Left hindlimb (tissue), 1 donor: ENCODE measurements around the gene SERPINA1.
A peak's percentile ranks its signal among the peaks of the same experiment; 100 is the strongest.

Source experiments
- DNase-seq: peaks from one replicate; pipeline ENCODE4 v3.0.0-alpha.2; 2018

Gene SERPINA1

DNA sequence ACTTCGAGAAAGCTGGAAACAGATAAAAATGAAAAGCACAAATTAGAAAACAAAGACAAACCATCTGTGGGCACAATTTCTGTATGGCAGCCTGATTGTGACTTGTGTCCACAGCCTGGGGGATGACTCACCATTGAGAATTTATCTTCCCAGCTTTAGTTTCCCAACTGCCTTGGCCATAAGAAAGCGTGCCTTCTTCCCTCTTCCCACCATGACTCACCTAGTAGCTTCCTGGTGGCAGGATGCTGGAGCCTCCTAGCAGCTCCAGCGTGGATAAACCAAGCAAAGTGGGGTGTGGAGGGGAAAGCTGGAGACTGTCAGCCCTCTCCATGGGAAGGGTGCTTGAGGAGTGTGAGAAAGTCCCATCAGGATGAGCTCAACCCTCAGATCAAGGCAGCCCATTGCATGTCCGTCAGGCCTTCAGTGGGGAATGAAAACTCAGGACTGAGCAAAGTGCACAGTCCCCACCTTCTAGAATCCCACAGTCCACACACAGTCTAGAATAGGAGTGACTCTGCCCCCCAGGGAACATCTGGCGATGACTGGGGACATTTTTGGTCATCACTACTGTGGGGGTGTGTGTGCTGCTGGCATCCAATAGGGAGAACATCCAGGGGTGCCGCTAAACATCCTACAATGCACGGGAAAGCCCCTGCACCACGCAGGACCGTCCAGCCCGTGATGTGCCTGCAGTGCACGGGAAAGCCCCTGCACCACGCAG is 42.9 kb downstream of the SERPINA1 start:
- no peak for DNase-seq

DNA sequence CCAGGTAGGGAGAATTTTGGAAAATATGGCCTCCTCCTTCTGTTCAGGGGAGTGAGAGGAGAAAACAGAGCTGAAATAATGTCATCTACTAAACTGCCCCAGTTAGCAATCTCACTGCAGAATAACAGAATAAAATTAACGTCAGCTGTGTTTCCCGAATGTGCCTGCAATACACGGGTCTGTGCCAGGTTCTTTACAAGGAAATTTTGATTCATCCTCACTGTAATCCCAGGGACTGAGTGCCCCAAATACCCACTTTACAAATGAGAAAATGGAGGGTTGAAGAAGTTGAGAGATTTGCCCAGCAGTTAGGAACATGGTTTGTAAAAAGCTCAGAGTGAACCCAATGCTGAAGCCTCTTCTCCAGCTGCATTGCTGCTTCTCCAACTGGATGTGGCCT is 44.0 kb downstream of the SERPINA1 start:
- DNase-seq: no peak

DNA sequence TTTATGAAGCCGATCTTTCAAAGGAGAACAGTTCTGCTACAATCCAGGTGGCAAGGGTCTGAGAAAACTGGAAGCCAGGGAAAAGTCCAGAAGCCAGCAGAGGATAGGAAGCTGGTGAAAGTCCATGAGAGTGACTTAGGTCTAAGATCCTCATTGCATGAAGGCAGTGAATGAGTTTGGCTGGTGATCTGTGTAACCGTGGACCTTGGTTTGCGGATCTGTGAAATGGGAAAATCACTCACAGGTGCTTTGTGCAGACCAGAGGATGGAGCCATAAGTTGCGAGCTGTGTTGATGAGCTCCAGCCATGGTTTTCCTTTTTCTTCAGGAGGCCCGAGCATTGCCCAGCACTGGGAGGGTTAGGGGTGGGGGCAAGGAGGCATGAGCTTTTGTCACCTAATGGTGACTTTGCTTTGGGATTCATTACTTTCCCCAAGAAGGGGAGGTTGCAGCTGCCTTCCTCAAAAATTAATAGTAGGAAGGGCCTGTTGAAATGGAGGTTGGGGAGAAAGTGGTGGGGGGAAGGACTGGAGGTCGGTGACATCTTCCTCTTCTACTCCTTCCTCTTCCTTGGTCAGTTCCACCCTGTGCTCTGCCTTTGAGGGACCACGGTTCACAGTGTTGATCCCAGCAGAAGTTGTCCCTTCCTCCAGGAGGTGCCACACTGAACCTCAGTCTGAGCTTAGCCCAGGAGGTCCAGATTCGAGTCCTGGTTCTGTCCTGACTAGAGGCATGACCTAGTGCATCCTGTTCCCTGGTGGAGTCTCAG is 45.0 kb downstream of the SERPINA1 start:
- no peak for DNase-seq

GRCh38 chr14:94342334-94342934 is 46.0 kb downstream of the SERPINA1 start:
- peak; percentile 90 for DNase-seq

DNA sequence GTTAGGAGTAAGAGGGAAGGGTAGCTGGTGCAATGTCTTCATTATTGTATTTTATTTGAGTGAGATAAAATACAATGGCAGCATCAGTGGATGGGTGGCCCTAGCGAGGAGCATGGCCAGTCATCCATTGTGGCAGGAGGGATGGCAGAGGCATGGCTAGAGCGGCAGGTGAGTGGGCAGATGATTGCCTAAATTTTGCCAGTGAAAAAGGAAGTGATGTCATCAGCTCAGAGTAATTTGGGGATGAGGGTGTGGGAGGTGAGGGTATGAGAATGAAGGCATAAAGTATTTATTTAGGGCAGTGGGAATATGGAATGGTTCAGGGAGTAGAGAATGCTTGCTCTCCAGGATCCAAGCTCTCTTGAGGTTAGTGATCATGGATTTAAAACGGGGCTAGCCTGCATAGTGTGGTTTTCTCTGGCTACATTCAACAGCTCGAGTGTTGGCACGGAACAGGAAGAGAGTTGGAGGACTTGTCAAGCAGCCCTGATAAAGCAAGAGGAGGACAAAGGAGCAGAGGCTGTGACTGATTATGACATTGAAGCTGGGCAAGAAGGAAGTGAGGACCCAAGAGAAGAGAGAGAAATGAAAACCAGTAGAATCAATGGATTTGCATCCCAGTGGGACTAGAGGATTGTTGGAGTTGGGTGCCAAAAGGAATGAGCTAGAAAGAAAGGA is 46.6 kb downstream of the SERPINA1 start:
- DNase-seq: no peak

- no peak for DNase-seq
These were observed 47.9 kb downstream of the SERPINA1 start for GRCh38 chr14:94340533-94340932.

DNA sequence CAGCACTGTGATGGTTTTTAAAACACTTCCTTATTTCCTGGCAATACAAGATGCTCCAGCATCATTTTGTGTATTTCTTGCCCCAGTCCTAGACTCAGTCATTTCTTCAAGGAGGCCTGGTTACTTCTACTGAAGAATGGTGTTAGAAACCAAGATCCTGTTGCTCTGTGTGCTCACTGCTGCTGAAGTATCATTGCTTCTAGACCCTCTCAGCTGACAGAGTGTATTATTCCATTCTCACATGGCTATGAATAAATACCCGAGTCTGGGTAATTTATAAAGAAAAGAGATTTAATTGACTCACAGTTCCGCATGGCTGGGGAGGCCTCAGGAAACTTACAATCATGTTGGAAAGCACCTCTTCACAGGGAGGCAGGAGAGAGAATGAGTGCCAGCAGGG is 50.4 kb downstream of the SERPINA1 start:
- DNase-seq: no peak

GRCh38 chr14:94337274-94337673 is 51.1 kb downstream of the SERPINA1 start:
- DNase-seq: no peak

DNA sequence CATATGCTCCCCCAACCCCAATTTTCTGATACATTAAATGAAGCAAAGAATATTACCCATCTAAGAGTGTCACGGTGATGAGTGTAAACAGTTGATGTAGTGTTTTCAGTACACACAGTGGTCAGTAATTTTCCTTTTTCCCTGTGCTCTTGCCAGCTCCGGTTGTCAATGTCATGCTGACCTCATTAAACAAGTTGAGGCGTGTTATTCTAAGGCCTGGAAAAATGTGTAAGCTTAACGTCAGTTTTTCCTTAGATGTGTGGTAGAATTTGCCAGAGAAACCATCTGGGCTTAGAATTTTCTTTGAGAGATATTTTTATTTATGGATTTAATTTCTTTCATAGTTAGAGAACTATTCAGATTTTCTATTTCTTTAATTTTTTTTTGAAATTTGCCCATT is 53.5 kb downstream of the SERPINA1 start:
- no peak for DNase-seq

GRCh38 chr14:94332587-94332986 is 55.8 kb downstream of the SERPINA1 start:
- DNase-seq: no peak

DNA sequence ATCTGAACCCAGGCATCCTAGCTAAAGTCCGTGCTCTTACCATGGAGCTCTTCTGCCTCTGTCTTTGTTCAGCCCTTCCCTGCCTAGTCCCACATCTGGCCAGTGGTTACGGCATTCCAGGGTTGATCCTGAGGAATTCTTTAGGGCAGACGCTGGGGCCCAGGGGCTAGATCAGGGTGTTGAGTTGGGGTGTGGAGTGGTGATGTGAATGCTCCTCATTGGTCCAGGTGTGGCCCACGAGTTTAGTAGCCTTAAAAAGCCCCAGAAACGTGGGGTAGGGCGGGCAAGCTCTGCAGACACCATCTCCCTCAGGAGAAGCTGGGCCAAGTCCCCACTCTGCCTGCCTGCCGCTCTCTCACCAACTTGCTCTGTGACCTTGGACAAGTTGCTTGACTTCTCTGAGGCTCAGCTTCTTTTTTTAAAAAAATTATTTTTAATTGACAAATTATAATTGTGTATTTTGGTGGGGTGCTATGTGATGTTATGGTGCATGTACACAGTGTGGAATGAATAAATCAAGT is 56.3 kb downstream of the SERPINA1 start:
- no peak for DNase-seq

DNA sequence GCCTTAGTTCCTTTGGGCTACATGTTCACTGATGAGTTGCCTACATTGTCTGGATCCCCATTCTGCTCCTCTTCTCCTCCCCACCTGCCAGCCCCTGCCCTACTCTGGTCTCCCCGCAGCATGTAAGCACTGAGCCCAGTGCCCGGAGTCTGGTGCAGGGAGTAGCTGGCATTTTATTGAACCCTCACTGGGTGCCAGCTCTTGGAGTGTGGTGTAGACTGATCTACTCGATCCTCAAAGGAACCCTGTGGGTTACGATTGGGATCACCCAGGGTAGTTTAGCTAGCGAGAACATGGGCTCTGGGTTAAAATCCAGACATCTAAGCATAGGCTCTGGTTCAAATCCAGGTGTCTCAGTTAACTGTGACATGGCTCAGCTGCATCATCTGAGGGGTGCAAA is 56.9 kb downstream of the SERPINA1 start:
- no peak for DNase-seq

DNA sequence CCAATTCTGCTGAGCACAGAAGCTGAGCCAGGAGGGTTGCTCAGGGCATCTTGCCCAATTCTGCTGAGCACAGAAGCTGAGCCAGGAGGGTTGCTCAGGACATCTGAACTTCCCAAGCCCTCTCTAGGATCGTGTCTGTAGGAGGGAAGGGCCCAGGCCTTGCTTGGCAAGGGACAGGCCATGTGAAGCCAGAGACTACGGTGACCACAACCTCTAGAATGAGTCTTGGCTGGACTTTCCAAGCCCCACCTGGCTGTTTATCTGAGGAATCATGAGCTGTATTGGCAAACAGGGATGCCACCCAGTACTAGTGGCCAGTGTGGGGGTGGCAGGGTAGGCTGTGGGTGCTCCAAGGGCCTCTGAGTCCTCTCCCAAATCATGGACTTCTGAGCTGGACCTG is 57.5 kb downstream of the SERPINA1 start:
- DNase-seq: no peak

DNA sequence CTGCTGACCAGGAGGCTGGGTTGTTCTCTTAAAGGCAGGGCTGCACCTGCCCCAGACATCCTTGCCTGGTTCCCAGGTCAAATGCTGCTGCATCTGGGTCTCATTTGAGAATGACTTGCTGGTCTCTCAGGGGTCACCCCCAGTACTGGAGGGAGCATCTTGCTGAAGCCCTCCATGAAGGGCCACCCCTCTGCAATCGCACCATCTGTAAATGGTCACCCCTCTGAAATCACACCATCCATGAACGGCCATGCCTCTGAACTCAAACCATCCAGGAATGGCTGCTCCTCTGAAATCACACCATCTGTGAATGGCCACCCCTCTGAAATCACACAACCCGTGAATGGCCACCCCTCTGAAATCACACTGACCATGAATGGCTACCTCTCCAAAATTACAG is 58.0 kb downstream of the SERPINA1 start:
- DNase-seq: no peak

DNA sequence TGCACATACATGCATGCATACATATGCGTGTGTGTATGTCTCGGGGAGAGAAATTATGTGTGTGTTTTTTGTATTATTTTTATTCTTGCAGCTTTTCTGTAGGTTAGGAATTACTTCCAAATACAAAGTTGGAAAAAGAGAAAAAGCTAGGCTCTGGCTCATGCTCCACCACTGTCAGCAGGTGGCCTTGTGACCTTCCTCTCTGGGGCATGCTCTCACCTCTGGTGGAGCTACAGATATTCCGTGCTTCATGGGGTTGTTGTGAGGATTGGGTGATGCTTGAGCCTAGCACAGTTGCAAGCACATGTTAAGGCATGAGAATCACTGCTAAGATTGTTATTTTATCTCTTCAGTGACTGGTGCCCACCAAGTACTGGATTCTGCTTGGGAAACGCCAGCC is 58.5 kb downstream of the SERPINA1 start:
- DNase-seq: no peak

- DNase-seq: no peak
These were observed 60.2 kb downstream of the SERPINA1 start for GRCh38 chr14:94328196-94328595.
